Measurements from ENCODE around the gene MLLT1. TPM values are rescaled to one million over a fixed set of nuclear protein-coding genes. Genes with fewer than 3 reads are reported as not detected.
A peak's percentile ranks its signal among the peaks of the same experiment; 100 is the strongest.

Gene MLLT1
- total RNA-seq, 1 donor, result 15.9 TPM

- no peak overlapping the region for H3K4me3 ChIP-seq (ENCODE audit: insufficient read depth, low read length)
- H3K36me3 ChIP-seq (ENCODE audit: insufficient read depth, low read length), result peaks cover 15% of the 10 kb centered on the region
- no peak for TF ChIP-seq CTCF (IDR thresholded peaks at IDR 0.05; ENCODE audit: extremely low read depth, low read depth, low read length)
- H3K27me3 ChIP-seq (ENCODE audit: insufficient read depth, low read length), result no peaks in the 10 kb centered on the region
- H3K4me1 ChIP-seq (ENCODE audit: insufficient read depth, low read length), result peaks cover 14% of the 10 kb centered on the region
- no peak overlapping the region for H2AFZ ChIP-seq (ENCODE audit: low read length)
- peak; percentile 85 for DNase-seq (ENCODE audit: insufficient read length, low spot score, missing footprints)
- H3K4me2 ChIP-seq (ENCODE audit: insufficient read depth, low read length), result no peak overlapping the region
- H3K27ac ChIP-seq (ENCODE audit: low read depth, low read length), result no peak overlapping the region
- peaks cover 17% of the 10 kb centered on the region for H3K79me2 ChIP-seq (ENCODE audit: insufficient read depth, low read length)
- peaks cover 46% of the 10 kb centered on the region for H4K20me1 ChIP-seq (ENCODE audit: insufficient read depth, low read length)
- no peaks in the 10 kb centered on the region for H3K9me3 ChIP-seq (ENCODE audit: low read depth, low read length)
Measured at GRCh38 chr19:6219147-6219525, 60.6 kb downstream of the MLLT1 start.

- H3K79me2 ChIP-seq (ENCODE audit: insufficient read depth, low read length), result peaks cover 15% of the 10 kb centered on the region
- H3K36me3 ChIP-seq (ENCODE audit: insufficient read depth, low read length), result peaks cover 15% of the 10 kb centered on the region
- no peaks in the 10 kb centered on the region for H3K27me3 ChIP-seq (ENCODE audit: insufficient read depth, low read length)
- peak; percentile 100 for DNase-seq (ENCODE audit: insufficient read length, low spot score, missing footprints)
- H2AFZ ChIP-seq (ENCODE audit: low read length), result no peak overlapping the region
- H3K27ac ChIP-seq (ENCODE audit: low read depth, low read length), result no peak overlapping the region
- no peak overlapping the region for H3K4me2 ChIP-seq (ENCODE audit: insufficient read depth, low read length)
- H3K4me1 ChIP-seq (ENCODE audit: insufficient read depth, low read length), result peaks cover 14% of the 10 kb centered on the region
- H4K20me1 ChIP-seq (ENCODE audit: insufficient read depth, low read length), result peaks cover 44% of the 10 kb centered on the region
- peak; percentile 87 for TF ChIP-seq CTCF (IDR thresholded peaks at IDR 0.05; ENCODE audit: extremely low read depth, low read depth, low read length)
- H3K9me3 ChIP-seq (ENCODE audit: low read depth, low read length), result no peaks in the 10 kb centered on the region
- no peak overlapping the region for H3K4me3 ChIP-seq (ENCODE audit: insufficient read depth, low read length)
Measured at GRCh38 chr19:6218491-6219146, 61.2 kb downstream of the MLLT1 start.

- no peak for TF ChIP-seq CTCF (IDR thresholded peaks at IDR 0.05; ENCODE audit: extremely low read depth, low read depth, low read length)
Measured at GRCh38 chr19:6217752-6218334, 61.9 kb downstream of the MLLT1 start.

GRCh38 chr19:6216996-6217751 lies 62.6 kb downstream of the MLLT1 start:
- Histone ChIP-seq H3K4me3 (ENCODE audit: insufficient read depth, low read length) (no peak overlapping the region), H3K4me1 (ENCODE audit: insufficient read depth, low read length) (peaks cover 14% of the 10 kb centered on the region), H3K36me3 (ENCODE audit: insufficient read depth, low read length) (peaks cover 15% of the 10 kb centered on the region), H3K27ac (ENCODE audit: low read depth, low read length) (no peak overlapping the region), H4K20me1 (ENCODE audit: insufficient read depth, low read length) (peaks cover 38% of the 10 kb centered on the region), H3K27me3 (ENCODE audit: insufficient read depth, low read length) (no peaks in the 10 kb centered on the region), H2AFZ (ENCODE audit: low read length) (no peak overlapping the region), H3K79me2 (ENCODE audit: insufficient read depth, low read length) (peaks cover 10% of the 10 kb centered on the region), H3K4me2 (ENCODE audit: insufficient read depth, low read length) (no peak overlapping the region), H3K9me3 (ENCODE audit: low read depth, low read length) (no peaks in the 10 kb centered on the region)
- peak; percentile 81 for DNase-seq (ENCODE audit: insufficient read length, low spot score, missing footprints)
- TF ChIP-seq CTCF (IDR thresholded peaks at IDR 0.05; ENCODE audit: extremely low read depth, low read depth, low read length), result no peak

More at GRCh38 chr19:6217752-6218334, 61.9 kb downstream of the MLLT1 start:
- no peaks in the 10 kb centered on the region for H3K27me3 ChIP-seq (ENCODE audit: insufficient read depth, low read length)
- H4K20me1 ChIP-seq (ENCODE audit: insufficient read depth, low read length), result peaks cover 38% of the 10 kb centered on the region
- H2AFZ ChIP-seq (ENCODE audit: low read length), result no peak overlapping the region
- no peak overlapping the region for H3K27ac ChIP-seq (ENCODE audit: low read depth, low read length)
- H3K9me3 ChIP-seq (ENCODE audit: low read depth, low read length), result no peaks in the 10 kb centered on the region
- H3K36me3 ChIP-seq (ENCODE audit: insufficient read depth, low read length), result peaks cover 15% of the 10 kb centered on the region
- H3K4me3 ChIP-seq (ENCODE audit: insufficient read depth, low read length), result no peak overlapping the region
- no peak overlapping the region for H3K4me2 ChIP-seq (ENCODE audit: insufficient read depth, low read length)
- H3K4me1 ChIP-seq (ENCODE audit: insufficient read depth, low read length), result peaks cover 14% of the 10 kb centered on the region
- DNase-seq (ENCODE audit: insufficient read length, low spot score, missing footprints), result peak; percentile 65
- H3K79me2 ChIP-seq (ENCODE audit: insufficient read depth, low read length), result peaks cover 10% of the 10 kb centered on the region

Measured in osteoblast (primary cell).